ENCODE results near the gene AK2. TPM values are rescaled to one million over a fixed set of nuclear protein-coding genes. Genes with fewer than 3 reads are reported as not detected.

AK2 gene
- total RNA-seq, 1 donor from 2014 or later = 134 TPM

GRCh38 chr1:33021567-33022431, 14.9 kb downstream of the AK2 start:
- Mint-ChIP-seq H3K9me3 (no peaks in the 10 kb centered on the region), H3K4me1 (peaks cover 7% of the 10 kb centered on the region), H3K27ac (ENCODE audit: unreplicated experiment) (no peak overlapping the region), H3K27me3 (ENCODE audit: low read depth) (no peaks in the 10 kb centered on the region), H3K36me3 (ENCODE audit: low read depth) (peaks cover 20% of the 10 kb centered on the region), H3K4me3 (no peak overlapping the region)
- DNase-seq (ENCODE audit: low read depth, low spot score) = no peak
- TF ChIP-seq, protein P1, sequence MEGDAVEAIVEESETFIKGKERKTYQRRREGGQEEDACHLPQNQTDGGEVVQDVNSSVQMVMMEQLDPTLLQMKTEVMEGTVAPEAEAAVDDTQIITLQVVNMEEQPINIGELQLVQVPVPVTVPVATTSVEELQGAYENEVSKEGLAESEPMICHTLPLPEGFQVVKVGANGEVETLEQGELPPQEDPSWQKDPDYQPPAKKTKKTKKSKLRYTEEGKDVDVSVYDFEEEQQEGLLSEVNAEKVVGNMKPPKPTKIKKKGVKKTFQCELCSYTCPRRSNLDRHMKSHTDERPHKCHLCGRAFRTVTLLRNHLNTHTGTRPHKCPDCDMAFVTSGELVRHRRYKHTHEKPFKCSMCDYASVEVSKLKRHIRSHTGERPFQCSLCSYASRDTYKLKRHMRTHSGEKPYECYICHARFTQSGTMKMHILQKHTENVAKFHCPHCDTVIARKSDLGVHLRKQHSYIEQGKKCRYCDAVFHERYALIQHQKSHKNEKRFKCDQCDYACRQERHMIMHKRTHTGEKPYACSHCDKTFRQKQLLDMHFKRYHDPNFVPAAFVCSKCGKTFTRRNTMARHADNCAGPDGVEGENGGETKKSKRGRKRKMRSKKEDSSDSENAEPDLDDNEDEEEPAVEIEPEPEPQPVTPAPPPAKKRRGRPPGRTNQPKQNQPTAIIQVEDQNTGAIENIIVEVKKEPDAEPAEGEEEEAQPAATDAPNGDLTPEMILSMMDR (conservative IDR thresholded peaks at IDR 0.05) = no peak

DNA sequence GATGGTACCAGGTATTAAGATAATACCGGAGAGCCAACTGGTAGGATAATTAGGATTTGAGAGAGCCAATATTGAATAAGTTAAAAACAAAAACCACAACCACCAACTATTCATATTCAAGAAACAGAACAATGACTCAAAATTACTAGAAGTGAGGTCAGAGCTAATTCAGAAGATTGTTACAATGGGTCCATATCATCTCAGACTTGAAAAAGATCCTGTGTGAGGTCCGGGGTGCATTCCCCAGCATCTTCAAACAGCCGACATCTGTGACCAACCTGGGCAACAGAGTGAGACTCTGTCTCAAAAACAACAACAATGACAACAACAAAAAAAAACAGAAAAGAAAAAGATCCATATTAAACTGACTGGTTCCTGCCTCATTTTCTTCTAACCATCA, 18.6 kb downstream of the AK2 start:
- Mint-ChIP-seq H3K36me3 (ENCODE audit: low read depth) (peaks cover 20% of the 10 kb centered on the region), H3K27ac (ENCODE audit: unreplicated experiment) (no peak overlapping the region), H3K27me3 (ENCODE audit: low read depth) (no peaks in the 10 kb centered on the region), H3K4me1 (no peaks in the 10 kb centered on the region), H3K9me3 (no peaks in the 10 kb centered on the region), H3K4me3 (no peak overlapping the region)
- TF ChIP-seq, protein P1 (conservative IDR thresholded peaks at IDR 0.05) = no peak
- no peak for DNase-seq (ENCODE audit: low read depth, low spot score)

DNA sequence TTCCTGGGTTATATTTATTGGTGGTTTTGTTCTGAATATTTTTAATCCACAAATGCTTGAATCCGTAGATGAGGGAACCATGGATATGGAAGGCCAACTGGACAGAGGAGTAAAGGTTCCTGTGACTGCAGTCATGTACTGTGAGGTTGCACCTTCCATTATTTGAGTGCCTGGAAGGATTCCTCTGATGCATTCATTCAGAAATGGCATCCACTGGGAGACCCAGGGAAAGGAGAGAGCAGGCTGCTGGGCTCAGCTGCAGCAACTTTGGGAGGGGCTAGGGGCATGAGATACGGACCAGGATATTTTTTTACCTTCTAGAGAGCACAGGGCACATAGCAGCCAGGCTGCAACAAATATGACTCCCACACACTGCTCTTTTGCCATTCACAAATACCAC, 19.5 kb downstream of the AK2 start:
- TF ChIP-seq, protein P1 (conservative IDR thresholded peaks at IDR 0.05) = no peak
- Mint-ChIP-seq H3K4me1 (no peaks in the 10 kb centered on the region), H3K27ac (ENCODE audit: unreplicated experiment) (peak overlapping the region; percentile 84), H3K27me3 (ENCODE audit: low read depth) (no peaks in the 10 kb centered on the region), H3K36me3 (ENCODE audit: low read depth) (peaks cover 20% of the 10 kb centered on the region), H3K9me3 (no peaks in the 10 kb centered on the region), H3K4me3 (no peak overlapping the region)
- no peak for DNase-seq (ENCODE audit: low read depth, low spot score)

- Mint-ChIP-seq H3K4me3 (no peak overlapping the region), H3K27ac (ENCODE audit: unreplicated experiment) (no peak overlapping the region), H3K4me1 (no peaks in the 10 kb centered on the region), H3K36me3 (ENCODE audit: low read depth) (peaks cover 12% of the 10 kb centered on the region), H3K27me3 (ENCODE audit: low read depth) (no peaks in the 10 kb centered on the region), H3K9me3 (no peaks in the 10 kb centered on the region)
- DNase-seq (ENCODE audit: low read depth, low spot score) = no peak
- TF ChIP-seq, protein P1 (conservative IDR thresholded peaks at IDR 0.05) = no peak
Measured at GRCh38 chr1:33015216-33015615, 21.5 kb downstream of the AK2 start.

DNA sequence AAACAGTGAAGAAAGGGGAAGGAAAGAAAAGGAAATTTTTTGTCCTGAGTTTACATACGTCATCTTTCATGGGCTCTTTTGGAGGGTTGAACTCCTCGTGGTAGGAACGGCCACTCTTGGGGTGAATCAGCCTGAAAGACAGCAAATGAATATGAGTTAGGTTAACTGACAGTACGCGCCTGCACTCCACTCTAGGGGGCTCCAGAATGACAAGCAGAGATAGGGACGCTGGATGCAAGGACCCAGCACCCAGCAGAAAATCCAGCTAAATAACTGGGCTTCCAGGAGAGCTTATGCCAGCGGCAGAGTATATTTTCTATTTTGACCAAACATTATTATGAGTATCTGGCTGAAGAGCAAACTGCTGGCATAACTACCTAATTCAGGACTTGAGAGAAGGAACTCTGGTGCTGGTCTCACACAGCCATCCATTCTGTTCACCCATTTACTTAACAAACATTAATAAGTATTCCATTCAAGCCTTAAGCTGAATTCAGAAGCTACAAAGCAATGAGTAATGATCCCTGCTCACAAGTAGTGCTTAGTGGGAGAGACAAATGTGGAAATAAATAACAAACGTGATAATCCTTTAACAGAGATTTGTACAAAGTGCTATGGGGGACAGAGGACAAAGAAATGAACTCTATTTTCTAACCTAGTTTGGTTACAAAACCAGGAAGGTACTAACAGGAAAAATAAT, 22.1 kb downstream of the AK2 start:
- Mint-ChIP-seq H3K36me3 (ENCODE audit: low read depth) (peaks cover 10% of the 10 kb centered on the region), H3K27ac (ENCODE audit: unreplicated experiment) (no peak overlapping the region), H3K27me3 (ENCODE audit: low read depth) (no peaks in the 10 kb centered on the region), H3K4me1 (no peaks in the 10 kb centered on the region), H3K9me3 (no peaks in the 10 kb centered on the region), H3K4me3 (no peak overlapping the region)
- DNase-seq (ENCODE audit: low read depth, low spot score) = no peak
- TF ChIP-seq, protein P1 (conservative IDR thresholded peaks at IDR 0.05) = no peak

Measured in neural crest cell (in vitro differentiated cells).